HepG2 (cell line): ENCODE measurements around the gene CCDC74B. TPM values are rescaled to one million over a fixed set of nuclear protein-coding genes. Genes with fewer than 3 reads are reported as not detected.
"Not testable (repeated sequence)": the region's sequence is repeated elsewhere in the genome, so short reads cannot be mapped to it uniquely, and the experiment has no call there.

Experiments used
- ARID4A ChIP-seq: sonication (generic); formaldehyde crosslinking; IDR thresholded peaks from 2 replicates; pipeline ENCODE4 v1.5.0; 2020; ENCODE audit warnings: mild to moderate bottlenecking, missing genetic modification reagents, borderline replicate concordance
- ELF4 ChIP-seq: sonication (generic); formaldehyde crosslinking; IDR thresholded peaks from 2 replicates; pipeline ENCODE4 v1.5.0; 2020; ENCODE audit warnings: missing genetic modification reagents, mild to moderate bottlenecking, moderate library complexity, borderline replicate concordance
- KDM2A ChIP-seq: sonication (generic); formaldehyde crosslinking; IDR thresholded peaks from 2 replicates; pipeline ENCODE4 v1.4.0; 2020; ENCODE audit warnings: low read depth, missing genetic modification reagents, borderline replicate concordance
- KLF6 ChIP-seq: IDR thresholded peaks from 2 replicates; pipeline ENCODE4 v1.8.0; 2016; ENCODE audit warnings: missing biosample characterization, missing genetic modification reagents
- MAZ ChIP-seq, 2 experiments: sonication (generic) in 1 of 2; formaldehyde crosslinking in 1 of 2; IDR thresholded peaks; 2 replicates each; pipeline versions ENCODE4 v1.5.0 to v1.6.1; 2012 to 2020; ENCODE audit warnings: low read depth in 2 of 2, mild to moderate bottlenecking in 2 of 2, borderline replicate concordance in 1 of 2, improper control_type of control experiment in 1 of 2, low read length in 1 of 2, missing genetic modification reagents in 1 of 2, moderate library complexity in 1 of 2
- POGK ChIP-seq: sonication (generic); formaldehyde crosslinking; conservative IDR thresholded peaks from 2 replicates; pipeline ENCODE4 v1.8.0; 2022; ENCODE audit warnings: mild to moderate bottlenecking, moderate library complexity, missing genetic modification reagents
- TBX2 ChIP-seq: sonication (generic); formaldehyde crosslinking; IDR thresholded peaks from 2 replicates; pipeline ENCODE4 v1.5.0; 2020; ENCODE audit warnings: missing genetic modification reagents, mild to moderate bottlenecking, borderline replicate concordance
- ZGPAT ChIP-seq: IDR thresholded peaks from 2 replicates; pipeline ENCODE4 v1.6.1; 2016; ENCODE audit warnings: mild to moderate bottlenecking
- ZHX2 ChIP-seq, 2 experiments: sonication (generic) in 1 of 2; formaldehyde crosslinking in 1 of 2; IDR thresholded peaks; 2 replicates each; pipeline versions ENCODE4 v1.6.1 to v1.9.0; 2014 to 2022; ENCODE audit warnings: antibody characterized with exemption in 1 of 2, borderline replicate concordance in 1 of 2, inconsistent platforms in 1 of 2, low read depth in 1 of 2, missing genetic modification reagents in 1 of 2
- ZNF784 ChIP-seq: sonication (generic); formaldehyde crosslinking; IDR thresholded peaks from 2 replicates; pipeline ENCODE4 v1.5.1; 2020; ENCODE audit warnings: missing genetic modification reagents, mild to moderate bottlenecking, borderline replicate concordance
- polyA plus RNA-seq, 8 experiments: library from polyadenylated mRNA; depleted of rRNA in 3 of 8; stranded (reverse) in 7 of 8; unstranded in 1 of 8; fragments of >200 nt; fragmentation: Illumina TruSeq in 4 of 8; extraction: Trizol in 4 of 8; gene quantifications; 2 replicates each; pipeline versions ENCODE4 v1.2.1 to v1.2.3, GENCODE V29; 2011 to 2016; ENCODE audit warnings: low read depth in 4 of 8, missing spikeins in 1 of 8, mixed read lengths in 1 of 8; ENCODE audit not compliant: insufficient read depth in 1 of 8
- total RNA-seq, 5 experiments: library from RNA; depleted of rRNA; stranded (reverse); fragments of >200 nt; fragmentation: Illumina TruSeq; extraction: Trizol; gene quantifications; 2 replicates each; pipeline ENCODE4 v1.2.3, GENCODE V29; 2016; ENCODE audit warnings: low read depth in 1 of 5

CCDC74B gene
- total and polyA plus RNA-seq, 2 of the 13 experiments (the other 11 are each of a cell fraction or from before 2014, with no cell fraction given) = 0.07 to 0.11 TPM

- TF ChIP-seq ARID4A (CRISPR knock-in tag) (peak; percentile 55; the same call in 1 of the 2 replicates), KLF6 (CRISPR knock-in tag) (peak; percentile 9; the same call in 1 of the 2 replicates), ZNF784 (CRISPR knock-in tag) (peak; percentile 55; the same call in 1 of the 2 replicates), TBX2 (CRISPR knock-in tag) (peak; percentile 45; the same call in 1 of the 2 replicates), ELF4 (0 out of 2 replicates have a peak, but pooled peaks have one; percentile 26), POGK (CRISPR knock-in tag) (peak; percentile 81), MAZ (IDR thresholded peaks at IDR 0.05; ENCODE audit: borderline replicate concordance, low read depth, low read length) (peak; percentile 93), MAZ (CRISPR knock-in tag; IDR thresholded peaks at IDR 0.05; ENCODE audit: low read depth) (peak; percentile 86), KDM2A (CRISPR knock-in tag) (peak; percentile 76; the same call in 1 of the 2 replicates), ZGPAT (CRISPR knock-in tag) (0 out of 2 replicates have a peak, but pooled peaks have one; percentile 68), ZHX2 (IDR thresholded peaks at IDR 0.05; ENCODE audit: low read depth) (peak; percentile 72)
- not testable (repeated sequence) for TF ChIP-seq ZHX2 (CRISPR knock-in tag; IDR thresholded peaks at IDR 0.05; ENCODE audit: borderline replicate concordance)
Observed at GRCh38 chr2:130181880-130182682, 37.2 kb upstream of the CCDC74B start, which contains the start of gene MZT2B (continued).
